COLO668 (cell line): ENCODE results near the gene CDYL.

Experiments
- DNase-seq: peaks from one replicate; lab custom pipeline; 2025; ENCODE audit not compliant: unreplicated experiment; lab: John Stamatoyannopoulos, UW

Gene CDYL

DNA sequence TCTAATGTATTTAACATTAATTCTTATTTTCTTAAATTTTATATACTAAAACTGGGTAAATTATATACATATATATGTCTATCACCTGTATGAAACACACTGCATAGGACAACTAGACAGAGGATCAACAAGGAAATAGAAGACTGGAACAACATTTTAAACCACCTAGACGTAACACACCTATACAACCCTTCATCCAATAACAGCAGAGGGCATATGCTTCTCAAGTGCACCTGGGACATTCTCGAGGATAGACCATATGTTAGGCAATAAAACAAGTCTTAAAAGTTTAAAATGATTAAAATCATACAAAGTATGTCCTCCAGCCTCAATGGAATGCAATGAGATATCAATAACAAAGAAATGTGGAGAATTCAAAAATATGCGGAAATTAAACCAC is 182.4 kb downstream of the CDYL start:
- DNase-seq: no peak

DNA sequence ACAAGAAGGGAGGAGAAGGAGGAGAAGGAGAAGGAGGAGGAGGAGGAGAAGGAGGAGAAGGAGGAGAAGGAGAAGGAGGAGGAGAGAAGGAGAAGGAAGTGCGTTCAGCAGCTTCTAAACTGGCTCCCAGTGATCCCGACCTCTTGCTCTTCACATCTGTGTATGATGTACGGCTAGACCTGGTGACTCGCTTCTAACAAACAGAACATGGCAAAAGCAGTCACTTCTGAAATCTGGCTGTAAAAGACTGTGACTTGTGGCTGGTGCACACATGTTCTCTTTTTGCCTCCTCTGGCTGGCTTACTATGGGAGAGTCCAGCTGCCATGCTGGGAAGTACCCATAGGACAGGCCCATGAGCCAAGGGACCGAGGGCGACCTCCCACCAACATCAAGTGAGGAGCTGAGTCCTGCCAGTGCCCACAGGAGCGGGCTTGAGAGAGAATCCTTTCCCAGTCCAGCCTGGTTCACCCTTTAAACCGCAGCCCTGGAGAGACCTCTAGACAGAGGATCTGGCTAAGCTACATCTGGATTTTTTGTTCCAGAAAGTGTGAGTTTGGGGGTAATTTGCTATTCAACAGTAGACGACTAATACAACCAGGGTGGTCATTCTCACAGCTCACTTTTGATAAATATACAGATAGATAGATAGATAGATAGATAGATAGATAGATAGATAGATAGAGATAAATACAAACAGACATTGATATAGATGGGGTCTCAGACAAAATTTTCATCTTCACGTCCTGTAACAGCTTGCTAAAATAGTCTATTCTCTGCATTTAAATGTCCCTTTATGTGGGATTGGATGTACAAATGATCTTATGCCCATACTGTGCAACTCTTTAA is 185.3 kb downstream of the CDYL start:
- DNase-seq: no peak

DNA sequence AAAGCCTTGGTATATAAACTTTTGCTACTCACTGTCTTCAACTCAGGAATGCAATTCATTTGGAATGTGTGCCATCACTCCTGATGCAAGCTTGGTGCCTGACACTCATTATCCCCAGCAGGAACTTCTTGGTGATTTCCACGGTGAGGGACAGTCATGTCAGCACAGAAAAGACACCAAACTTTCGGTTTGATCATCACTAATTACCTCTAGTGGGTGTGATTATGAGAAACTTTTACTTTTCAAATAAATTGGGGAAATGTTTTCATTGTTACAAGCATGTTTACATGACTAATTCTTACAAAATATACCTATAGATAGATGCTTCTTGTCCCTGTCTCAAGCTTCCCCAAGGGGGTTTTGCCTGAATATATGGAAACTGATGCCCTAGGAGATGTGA is 186.7 kb downstream of the CDYL start:
- DNase-seq: no peak

DNA sequence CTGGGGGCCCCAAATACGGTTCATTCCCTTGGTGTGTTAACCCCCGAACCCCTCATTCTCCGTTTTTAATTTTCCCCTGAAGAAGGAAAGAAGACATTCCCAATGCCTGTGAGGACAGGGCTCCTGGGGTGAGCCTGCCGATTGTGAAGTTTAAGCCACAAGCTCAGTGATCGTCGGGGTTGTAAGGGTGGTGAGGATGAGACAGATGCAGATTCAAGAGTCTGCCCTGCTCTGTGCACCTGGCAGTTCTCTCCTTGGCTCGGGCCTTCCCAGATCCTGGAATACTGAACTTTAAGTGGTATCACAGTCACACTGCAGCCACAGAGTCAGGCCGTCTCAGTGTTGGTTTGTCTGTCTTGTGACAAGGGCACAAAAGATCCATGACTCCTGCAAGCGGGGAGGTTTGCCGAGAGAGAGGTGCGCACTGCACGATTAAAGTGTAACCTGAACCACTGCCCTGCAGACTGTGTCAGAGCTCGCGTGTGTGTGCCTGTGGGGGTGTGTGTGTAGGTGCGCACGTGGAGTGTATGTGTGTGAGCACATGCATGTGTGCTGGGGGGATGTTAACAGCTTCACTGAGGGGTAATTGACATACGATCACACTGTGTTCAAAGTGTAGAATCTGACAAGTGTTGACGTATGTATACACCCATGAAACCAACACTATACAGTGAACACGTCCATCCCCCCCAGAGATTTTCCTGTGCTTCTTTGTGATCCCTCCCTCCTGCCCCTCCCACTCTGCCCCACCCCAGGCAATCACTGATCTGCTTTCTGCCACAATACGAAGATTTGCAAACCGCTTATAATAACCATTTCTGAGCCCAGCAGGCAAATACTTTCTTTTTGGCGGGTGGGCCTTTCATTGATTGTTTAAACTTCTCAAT is 188.7 kb downstream of the CDYL start:
- DNase-seq: no peak

DNA sequence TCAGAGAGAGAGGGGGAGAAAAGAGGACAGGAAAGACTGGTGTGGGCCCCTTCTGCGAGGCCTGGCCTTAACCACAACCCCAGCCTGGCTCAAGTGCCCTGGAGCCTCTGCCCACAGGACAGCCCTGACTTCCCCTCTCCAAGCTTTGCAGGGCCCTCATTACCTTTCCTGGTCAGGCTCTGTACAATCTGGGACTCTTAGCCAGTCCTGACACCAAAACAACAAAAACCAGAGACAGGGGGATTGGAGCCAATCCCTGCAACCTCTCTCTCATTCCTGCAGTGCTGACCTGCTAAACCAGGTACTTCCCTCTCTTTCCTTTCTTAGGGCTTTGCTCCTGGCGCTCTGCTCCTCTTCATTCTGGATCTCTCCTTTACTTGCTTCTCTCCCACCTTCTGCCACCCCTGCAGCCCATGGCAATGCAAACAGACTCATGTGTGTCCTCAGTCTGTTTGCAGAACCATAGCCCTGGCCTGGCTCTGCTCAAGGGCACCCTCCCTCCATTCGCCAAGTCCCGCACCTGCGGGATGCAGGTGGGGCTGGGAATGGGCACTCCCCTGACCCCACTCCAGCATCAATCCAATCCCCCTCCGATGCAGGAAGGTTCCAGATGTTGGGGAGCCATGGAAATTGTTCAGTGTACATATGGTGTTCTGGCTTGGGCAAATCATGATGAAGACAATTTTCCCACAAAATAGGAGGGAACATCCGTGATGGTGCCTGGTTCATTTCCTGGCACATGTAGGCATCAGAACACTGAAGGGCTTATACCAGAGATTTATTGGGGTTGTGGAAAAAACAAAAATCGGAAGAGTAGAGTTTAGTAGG is 189.6 kb downstream of the CDYL start:
- no peak for DNase-seq

DNA sequence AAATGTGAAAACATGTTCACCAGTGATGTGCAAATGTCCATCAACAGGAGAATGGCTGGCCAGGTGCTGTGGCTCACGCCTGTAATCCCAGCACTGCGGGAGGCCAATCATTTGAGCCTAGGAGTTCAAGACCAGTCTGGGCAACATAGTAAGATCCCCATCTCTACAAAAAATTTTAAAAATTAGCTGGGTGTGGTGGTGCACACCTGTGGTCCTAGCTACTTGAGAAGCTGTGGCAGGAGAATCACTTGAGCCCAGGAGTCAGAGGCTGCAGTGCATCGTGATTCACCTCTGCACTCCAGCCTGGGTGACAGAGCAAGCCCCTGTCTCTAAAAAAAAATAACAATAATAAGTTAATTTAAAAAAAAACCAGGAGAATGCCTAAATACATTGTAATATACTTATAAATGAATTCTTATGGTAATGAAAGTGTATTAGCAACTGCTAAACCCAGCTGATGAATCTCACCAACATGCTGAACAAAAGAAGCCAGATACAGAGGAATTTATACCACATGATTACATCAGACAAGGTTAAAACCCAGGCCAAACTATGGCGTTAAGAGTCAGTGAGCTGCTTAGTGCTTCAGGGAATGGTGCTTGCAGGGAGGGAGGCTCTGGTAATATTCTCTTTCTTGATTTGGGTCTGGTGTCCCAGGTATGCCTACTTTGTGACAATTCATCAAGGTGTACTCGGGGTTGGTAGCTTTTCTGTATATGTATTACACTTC is 191.3 kb downstream of the CDYL start:
- no peak for DNase-seq

DNA sequence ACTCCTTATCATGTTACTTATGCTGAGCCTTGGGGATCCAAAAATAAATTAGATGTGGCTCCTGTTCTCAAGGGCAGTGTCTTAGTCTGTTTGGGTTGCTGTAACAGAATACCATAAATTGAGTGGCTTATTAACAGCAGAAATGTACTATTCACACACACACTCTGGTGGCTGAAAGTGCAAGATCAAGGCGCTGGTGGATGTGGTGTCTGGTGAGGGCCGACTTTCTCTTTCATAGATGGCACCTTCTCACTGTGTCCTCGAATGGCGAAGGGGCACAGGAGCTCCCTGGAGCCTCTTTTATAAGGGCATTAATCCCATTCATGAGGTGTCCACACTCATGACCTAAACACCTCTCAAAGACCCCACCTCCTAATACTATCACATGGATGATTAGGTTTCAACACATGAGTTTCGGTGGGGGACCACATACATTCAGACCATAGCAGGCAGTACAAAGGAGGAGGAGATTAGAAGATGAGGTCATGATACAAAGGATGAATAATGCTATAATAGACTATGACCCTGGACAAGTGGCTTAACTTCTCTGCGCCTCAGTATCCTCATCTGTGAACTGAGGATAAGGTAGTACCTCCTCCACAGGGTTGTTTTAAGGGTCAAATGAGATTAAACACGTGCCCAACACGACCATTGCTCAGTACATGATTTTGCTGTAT is 193.5 kb downstream of the CDYL start:
- no peak for DNase-seq

DNA sequence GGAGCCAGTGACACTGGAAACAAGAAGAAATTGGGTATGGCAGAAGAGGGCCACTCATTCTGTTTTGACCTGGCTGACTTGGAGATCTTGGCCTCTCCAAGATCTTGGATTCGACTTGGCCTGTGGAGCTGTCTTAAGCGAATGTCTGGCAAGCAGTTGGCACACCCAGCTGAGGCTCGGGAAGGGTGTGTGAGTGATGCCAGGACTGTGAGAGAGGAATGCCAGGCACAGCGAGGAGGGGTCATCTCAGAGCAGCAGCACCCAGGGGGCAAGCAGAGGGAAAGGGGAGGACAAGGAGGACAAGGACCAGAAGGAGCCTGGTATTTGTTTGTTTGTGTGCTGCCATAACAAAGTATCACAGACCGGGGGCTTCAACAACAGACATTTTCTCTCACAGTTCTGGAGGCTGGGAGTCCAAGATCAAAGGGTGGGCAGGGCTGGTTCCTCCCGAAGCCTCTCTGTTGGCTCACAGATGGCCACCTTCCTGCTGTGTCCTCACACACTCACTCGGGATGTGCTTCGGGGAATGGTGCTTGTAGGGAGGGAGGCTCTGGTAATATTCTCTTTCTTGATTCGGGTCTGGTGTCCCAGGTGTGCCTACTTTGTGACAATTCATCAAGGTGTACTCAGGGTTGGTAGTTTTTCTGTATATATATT is 194.7 kb downstream of the CDYL start:
- DNase-seq: no peak

DNA sequence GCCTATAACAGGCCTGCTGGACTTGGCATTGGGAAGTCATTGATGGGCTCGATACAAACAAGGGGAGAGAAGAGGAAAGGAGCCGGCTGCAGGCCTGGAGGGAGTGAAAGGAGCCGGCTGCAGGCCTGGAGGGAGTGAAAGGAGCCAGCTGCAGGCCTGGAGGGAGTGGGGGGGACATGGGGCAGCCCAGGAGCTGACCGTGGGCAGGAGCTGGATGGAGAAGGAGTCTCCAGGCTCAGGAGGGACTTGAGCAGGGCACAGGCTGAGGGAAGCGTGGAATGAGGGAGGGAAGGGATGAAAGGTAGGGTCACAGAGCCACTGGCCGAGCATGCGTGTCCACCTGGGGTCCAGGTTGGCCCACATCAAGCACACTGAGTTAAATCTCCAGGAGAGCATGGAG is 195.6 kb downstream of the CDYL start:
- DNase-seq: no peak

DNA sequence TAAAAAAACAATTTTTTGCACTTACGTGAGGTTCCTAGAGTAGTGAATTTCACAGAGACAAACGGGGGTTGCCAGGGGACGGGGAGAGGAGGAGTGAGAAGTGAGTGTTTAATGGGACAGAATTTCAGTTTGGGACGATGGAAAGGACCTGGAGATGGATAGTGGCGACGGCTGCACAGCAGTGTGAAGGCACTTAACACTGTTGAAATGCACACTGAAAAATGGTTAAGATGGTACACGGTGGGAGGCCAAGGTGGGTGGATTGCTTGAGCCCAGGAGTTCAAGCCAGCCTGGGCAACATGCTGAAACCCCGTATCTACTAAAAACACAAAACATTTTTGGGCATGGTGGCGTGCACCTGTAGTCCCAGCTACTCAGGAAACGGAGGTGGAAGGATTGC is 196.2 kb downstream of the CDYL start:
- DNase-seq: no peak

DNA sequence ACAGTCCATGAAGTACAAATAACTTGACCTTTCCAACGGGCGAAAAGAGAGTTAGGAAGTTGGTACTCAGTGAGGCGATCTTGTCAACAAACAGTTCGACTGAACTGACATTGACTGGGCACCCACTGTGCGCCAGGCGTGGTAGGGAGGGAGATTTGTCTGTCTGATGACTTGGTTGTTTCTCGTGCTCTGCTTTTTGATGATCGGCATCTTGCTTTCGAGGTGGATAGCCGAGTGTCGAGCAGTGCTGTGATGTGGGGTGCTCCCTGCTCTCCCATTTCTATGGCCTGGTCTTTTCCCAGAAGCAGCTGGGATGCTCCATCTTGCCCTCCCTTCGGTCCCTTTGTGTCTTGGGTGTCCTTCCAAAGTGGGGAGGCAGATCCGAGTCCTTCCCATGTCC is 197.2 kb downstream of the CDYL start:
- no peak for DNase-seq

DNA sequence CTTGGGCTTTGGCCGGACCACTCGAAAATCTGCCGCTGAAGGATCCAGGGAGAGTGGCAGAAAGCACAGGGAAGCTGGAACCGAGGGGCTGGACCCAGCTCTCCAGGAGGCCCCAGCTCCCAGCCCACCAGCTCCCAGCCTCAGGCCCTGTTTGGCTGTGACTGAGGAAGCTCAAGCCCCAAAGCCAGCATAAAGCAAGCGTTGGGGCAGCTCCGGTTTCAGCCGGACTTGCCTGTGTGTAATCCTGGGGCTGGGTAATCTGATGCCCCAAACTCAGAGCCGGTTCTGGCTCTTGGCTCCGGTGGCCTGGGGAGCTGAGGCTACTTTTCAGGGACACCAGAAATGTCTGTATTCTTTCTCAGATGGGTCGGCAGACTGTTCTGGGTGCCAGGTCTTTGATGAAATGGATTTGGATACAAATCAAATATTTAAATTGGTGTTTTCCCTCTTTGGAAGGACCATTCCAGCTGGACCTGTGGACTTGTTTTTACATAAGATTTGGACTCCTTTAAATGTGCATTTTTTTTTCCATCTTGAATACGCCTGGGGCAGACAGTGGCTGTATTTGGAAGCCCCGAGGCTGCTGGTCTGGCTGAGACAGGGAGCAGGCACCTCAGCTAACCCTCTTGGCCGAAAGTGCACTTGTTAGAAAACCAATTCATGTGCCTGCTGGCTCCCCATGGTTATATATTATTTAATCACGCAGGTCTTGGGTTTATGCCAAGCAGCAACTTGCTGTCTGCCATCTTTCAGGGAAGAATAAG is 198.0 kb downstream of the CDYL start:
- peak; percentile 27 for DNase-seq

DNA sequence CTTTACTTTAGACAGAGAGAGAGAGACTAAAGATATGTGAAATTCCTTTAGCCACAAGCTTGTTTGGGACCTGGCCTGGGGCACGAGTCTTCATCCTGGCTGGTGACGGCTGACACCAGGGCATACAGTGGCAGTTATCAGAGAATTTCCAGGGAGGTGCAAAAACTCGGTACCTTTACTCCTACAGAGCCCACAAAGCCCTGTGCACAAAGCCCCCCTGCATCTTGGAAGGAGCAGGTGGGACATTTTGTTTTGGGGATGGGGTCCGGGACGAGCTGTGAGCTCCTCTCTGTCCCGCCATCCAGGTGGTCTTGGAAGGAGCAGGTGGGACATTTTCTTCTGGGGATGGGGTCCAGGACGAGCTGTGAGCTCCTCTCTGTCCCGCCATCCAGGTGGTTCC is 198.8 kb downstream of the CDYL start:
- no peak for DNase-seq

DNA sequence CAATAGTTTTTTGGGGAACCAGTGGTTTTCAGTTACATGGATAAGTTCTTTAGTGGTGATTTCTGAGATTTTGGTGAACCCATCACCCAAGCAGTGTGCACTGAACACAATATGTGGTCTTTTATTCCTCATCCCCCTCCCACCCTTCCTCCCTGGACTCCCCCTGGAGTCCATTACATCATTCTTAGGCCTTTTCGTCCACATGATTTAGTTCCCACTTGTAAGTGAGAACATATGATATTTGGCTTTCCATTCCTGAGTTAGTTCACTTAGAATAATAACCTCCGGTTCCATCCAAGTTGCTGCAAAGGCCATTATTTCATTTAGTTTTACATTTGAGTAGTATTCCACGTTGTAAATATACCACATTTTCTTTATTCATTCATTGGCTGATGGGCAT is 199.3 kb downstream of the CDYL start:
- DNase-seq: no peak

DNA sequence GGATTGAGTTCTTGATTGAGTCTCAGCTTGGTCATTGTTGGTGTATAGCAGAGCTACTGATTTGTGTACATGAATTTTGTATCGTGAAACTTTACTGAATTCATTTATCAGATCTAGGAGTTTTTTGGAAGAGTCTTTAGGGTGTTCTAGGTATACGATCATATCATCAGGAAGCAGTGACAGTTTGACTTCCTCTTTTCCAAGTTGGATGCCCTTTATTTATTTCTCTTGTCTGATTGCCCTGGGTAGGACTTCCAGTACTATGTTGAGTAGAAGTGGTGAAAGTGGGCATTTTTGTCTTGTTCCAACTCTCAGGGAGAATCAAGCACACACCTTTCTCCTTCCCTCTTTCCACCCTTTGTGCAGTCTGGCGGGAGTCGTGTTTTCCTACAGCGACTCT is 201.3 kb downstream of the CDYL start:
- no peak for DNase-seq

DNA sequence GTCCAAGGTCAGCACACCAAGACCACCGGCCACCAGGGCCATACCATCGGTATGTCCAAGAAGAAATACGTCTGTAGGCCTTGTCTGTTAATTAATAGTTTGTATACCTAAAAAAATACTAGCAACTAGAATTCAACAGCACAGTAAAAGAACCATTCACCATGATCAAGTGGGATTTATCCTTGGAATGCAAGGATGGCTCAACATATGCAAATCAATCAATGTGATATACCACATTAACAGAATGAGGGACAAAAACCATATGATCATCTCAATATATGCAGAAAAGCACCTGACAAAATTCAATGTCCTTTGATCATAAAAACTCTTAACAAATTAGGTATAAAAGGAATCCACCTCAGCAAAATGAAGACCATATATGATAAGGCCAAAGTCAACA is 203.2 kb downstream of the CDYL start:
- DNase-seq: no peak

DNA sequence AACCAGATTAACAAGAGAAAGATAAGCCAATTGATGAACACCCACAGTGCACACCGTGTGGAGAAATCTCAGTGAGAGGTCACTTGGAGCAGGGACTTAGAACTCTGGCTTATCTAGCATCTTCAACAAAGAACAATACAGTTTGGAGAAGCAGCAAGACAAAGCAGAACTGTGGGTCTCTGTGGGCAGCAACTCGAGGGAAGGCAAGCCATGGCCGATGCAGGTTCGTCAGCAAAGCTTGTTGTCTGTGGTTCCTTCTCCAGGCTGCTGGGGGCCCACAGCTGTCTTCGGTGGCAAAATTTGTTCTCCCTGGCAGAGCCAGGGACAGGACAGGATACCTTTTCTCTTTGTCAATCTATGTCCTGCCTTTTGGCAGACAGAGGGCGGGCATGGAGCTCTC is 205.6 kb downstream of the CDYL start:
- no peak for DNase-seq

DNA sequence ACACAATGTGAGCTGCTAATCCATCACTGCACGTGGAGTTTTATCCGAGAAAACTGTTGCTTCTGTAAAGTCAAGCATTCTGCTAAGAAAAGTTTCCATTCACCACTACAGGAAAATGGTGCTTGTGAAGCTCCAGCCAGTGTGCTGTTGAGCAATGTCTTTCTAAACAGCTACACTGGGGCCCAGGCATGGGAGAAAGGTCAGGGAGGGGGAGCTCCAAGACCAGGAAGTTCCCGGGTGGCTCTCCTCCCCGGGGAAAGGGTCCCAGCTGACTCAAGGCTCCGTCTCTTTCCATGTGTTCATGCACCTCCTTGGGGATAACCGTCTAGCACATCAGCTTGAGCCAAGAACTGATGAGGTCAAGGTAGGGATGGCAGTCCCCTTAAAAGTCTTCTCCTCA is 207.1 kb downstream of the CDYL start:
- DNase-seq: no peak

DNA sequence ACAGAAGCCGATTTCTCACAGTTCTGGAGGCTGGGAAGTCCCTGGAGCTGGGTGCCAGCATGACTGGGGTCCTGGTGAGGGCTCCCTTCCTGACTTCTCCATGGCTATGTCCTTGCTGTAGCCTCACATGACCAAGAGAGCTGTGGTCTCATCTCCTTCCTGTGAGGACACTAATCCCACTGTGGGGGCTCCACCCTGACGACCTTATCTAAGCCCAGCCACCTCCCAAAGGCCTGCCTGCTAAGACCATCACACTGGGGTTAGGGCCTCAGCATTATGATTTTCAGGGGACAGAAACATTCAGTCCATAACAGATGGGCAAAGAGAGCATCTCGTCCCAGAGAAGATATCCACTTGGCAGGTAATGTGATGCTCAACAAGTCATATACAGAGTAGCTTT is 210.8 kb downstream of the CDYL start:
- DNase-seq: no peak
